Activated CD8-positive, alpha-beta T cell treated with anti-CD3 and anti-CD28 coated beads for 36 hours (primary cell): Measurements from ENCODE around the gene PRODH2. TPM values are rescaled to one million over a fixed set of nuclear protein-coding genes. Genes with fewer than 3 reads are reported as not detected.
"Not testable (repeated sequence)": the region's sequence is repeated elsewhere in the genome, so short reads cannot be mapped to it uniquely, and the experiment has no call there.

Experiments
- ATAC-seq: fragments of 200-7000 bp; cut with Tn5 transposase; one replicate; pipeline ENCODE4 v1.10.0; 2021; ENCODE audit warnings: mild to moderate bottlenecking, moderate library complexity
- CTCF ChIA-PET: fragments of 350-600 bp; sonication (Branson Sonifier 250); formaldehyde crosslinking; loops from one replicate; lab custom pipeline; 2021; ENCODE audit warnings: antibody characterized with exemption; lab: Charles Lee
- POLR2A ChIA-PET: fragments of 350-600 bp; sonication (Branson Sonifier 250); formaldehyde crosslinking; loops from one replicate; lab custom pipeline; 2021; ENCODE audit warnings: antibody characterized with exemption; lab: Charles Lee
- DNase-seq: peaks from one replicate; pipeline ENCODE4 v3.0.0-alpha.2; 2020
- H3K27ac Mint-ChIP-seq: one replicate; pipeline ENCODE4 v1.8.0; 2021; ENCODE audit warnings: mild to moderate bottlenecking, mixed read lengths
- H3K27me3 Mint-ChIP-seq: one replicate; pipeline ENCODE4 v1.8.0; 2021; ENCODE audit warnings: mixed read lengths
- H3K36me3 Mint-ChIP-seq: one replicate; pipeline ENCODE4 v1.8.0; 2021; ENCODE audit warnings: low read depth, mixed read lengths
- H3K4me1 Mint-ChIP-seq: one replicate; pipeline ENCODE4 v1.8.0; 2021; ENCODE audit warnings: low read depth, mixed read lengths
- H3K4me3 Mint-ChIP-seq: one replicate; pipeline ENCODE4 v1.8.0; 2021; ENCODE audit warnings: mild to moderate bottlenecking, moderate library complexity, mixed read lengths
- H3K9me3 Mint-ChIP-seq: one replicate; pipeline ENCODE4 v1.8.0; 2021; ENCODE audit warnings: mixed read lengths
- CTCF ChIP-seq: fragments of 200-600 bp; IDR thresholded peaks from one replicate; pipeline ENCODE4 v1.8.0; 2022; ENCODE audit warnings: antibody characterized with exemption, mild to moderate bottlenecking
- intact Hi-C: fragments of 100-400 bp; cut with micrococcal nuclease; formaldehyde crosslinking; loops from one replicate; pipeline ENCODE4 v1.10.0; 2022
- total RNA-seq, 2 experiments: library from RNA; stranded (reverse); gene quantifications; one replicate each; pipeline ENCODE4 v1.2.3, GENCODE V29; 2021

The PRODH2 gene
- total RNA-seq, 2 experiments from 2014 or later, result not detected

DNA sequence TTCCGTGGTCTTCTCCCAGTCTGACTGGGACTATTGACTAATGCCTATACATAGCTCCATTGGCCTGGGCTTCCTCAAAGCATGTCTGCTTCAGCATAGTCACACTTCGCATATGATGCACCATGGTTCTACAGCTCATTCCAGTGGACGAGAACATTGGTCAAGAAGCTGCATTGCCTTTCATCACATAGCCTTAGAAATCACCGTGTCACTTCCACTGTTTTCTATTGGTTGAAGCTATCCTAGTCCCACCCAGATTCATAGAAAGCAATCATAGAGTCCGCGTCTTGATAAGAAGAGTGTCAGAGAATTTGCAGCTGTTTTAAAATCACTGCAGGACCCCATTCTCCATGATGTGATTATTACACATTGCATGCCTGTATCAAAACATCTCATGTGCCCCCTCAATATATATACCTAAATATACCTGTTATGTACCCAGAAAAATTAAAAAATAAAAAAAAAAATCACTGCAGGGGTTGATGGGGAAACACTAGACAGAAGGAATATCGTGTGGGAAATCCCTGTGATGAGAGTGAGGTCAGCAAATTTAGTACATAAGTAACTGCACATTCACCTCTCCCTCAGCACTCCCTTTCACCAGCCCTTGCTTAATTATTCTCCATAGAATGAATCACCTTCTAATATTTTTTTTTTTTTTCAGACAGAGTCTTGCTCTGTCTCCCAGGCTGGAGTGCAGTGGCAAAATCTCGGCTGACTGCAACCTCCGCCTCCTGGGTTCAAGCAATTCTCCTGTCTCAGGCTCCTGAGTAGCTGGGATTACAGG, 39.4 kb downstream of the PRODH2 start:
- Mint-ChIP-seq H3K4me3 (no peak overlapping the region), H3K9me3 (no peaks in the 10 kb centered on the region), H3K4me1 (peaks cover 10% of the 10 kb centered on the region), H3K27ac (no peak overlapping the region), H3K27me3 (no peaks in the 10 kb centered on the region), H3K36me3 (peaks cover 7% of the 10 kb centered on the region)
- ATAC-seq (no peak), DNase-seq (no peak)
- POLR2A ChIA-PET, result interaction anchor here (0.5 to 1.2 kb wide), 7 partner anchors 11 to 1556 kb away, joined by 3 to 5 read pairs (median 3); partner anchors contain the start of genes PSENEN and U2AF1L4
- intact Hi-C loops, result no loop called here
- no peak for TF ChIP-seq CTCF
- CTCF ChIA-PET, result interaction anchor here (1.0 kb wide), 1 partner anchor 158 kb away, joined by 3 read pairs; no protein-coding TSS in a partner anchor

- H3K4me3 Mint-ChIP-seq, H3K4me1 Mint-ChIP-seq, ATAC-seq, H3K27me3 Mint-ChIP-seq, H3K9me3 Mint-ChIP-seq, DNase-seq, H3K36me3 Mint-ChIP-seq, H3K27ac Mint-ChIP-seq, intact Hi-C loops: not testable (repeated sequence)
- CTCF ChIA-PET, result interaction anchor here (1.0 kb wide), 1 partner anchor 159 kb away, joined by 3 read pairs; no protein-coding TSS in a partner anchor
- POLR2A ChIA-PET, result interaction anchor here (0.5 to 1.2 kb wide), 8 partner anchors 10 to 1555 kb away, joined by 3 to 4 read pairs (median 3); partner anchors contain the start of genes PSENEN and U2AF1L4
These were observed 40.3 kb downstream of the PRODH2 start for GRCh38 chr19:35772362-35772761.

DNA sequence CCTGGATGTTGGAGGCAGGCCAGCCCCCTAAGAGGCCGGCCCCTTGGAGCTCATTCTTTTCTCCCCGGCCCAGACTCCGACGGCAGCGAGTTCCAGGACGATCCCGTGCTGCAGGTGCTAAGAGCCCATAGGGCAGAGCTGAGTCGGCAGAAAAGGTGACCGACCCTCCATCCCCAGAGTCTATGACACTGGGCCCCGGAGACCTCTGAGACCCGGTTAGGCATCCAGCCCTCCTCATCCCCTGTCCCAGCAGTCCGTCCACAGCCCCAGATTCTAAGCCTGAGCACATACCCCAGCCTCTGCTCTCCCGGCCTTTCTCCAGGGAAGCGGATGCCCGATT, 44.6 kb downstream of the PRODH2 start:
- H3K27ac Mint-ChIP-seq, result no peak overlapping the region
- ATAC-seq, result no peak
- intact Hi-C loops, result no loop called here
- no peak for TF ChIP-seq CTCF
- ChIA-PET POLR2A (interaction anchor here (0.8 to 1.1 kb wide), 2 partner anchors 45 to 78 kb away, joined by 3 to 4 read pairs; no protein-coding TSS in a partner anchor), CTCF (no interaction called here)
- H3K9me3 Mint-ChIP-seq, result no peaks in the 10 kb centered on the region
- peaks cover 12% of the 10 kb centered on the region for H3K36me3 Mint-ChIP-seq
- H3K4me1 Mint-ChIP-seq, result no peaks in the 10 kb centered on the region
- no peak overlapping the region for H3K4me3 Mint-ChIP-seq
- DNase-seq, result no peak
- H3K27me3 Mint-ChIP-seq, result no peaks in the 10 kb centered on the region

DNA sequence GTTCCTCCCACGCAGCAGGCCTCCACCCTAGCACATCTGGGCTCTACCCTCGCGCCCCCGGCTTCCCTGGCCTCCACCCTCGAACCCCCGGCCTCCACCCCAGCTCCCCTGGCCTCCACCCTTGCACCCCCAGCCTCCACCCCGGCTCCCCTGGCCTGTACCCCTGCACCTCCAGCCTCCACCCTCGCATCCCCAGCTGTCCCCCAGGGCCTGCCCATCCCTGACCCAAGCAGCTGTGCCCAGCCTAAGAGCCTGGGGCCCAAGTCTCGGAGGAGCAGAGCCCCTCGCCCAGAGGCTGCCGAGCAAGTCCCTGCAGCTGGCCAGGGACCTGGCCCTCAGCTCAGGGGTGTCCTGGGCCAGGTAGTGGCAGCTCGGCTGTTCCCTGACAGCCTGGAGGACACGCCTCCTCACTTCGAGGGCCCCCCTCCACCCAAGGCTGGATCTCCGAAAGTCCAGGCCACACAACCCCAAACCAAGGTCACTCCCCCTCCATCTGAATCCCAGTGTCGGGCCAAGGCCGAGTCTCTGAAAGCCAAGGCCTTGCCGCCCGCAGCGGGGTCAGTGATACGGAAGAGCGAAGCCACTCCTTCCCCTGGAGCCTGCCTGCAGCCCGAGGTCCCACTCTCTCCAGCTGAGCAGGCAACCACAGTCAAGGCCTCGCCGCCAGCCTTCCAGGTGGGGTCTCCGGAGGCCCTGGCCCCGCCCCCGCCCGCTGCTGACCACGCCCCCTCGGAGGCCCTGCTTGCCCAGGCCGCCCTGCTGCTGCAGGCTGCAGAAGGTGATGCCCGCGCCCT, 45.2 kb downstream of the PRODH2 start:
- POLR2A ChIA-PET, result interaction anchor here (0.8 to 1.2 kb wide), 5 partner anchors 10 to 77 kb away, joined by 3 to 5 read pairs (median 3); partner anchors contain the start of genes HSPB6 and PROSER3
- ATAC-seq (no peak), DNase-seq (no peak)
- no peak for TF ChIP-seq CTCF
- Mint-ChIP-seq H3K9me3 (no peaks in the 10 kb centered on the region), H3K27ac (no peak overlapping the region), H3K4me3 (no peak overlapping the region), H3K4me1 (no peaks in the 10 kb centered on the region), H3K36me3 (peaks cover 12% of the 10 kb centered on the region), H3K27me3 (no peaks in the 10 kb centered on the region)
- CTCF ChIA-PET, result no interaction called here
- intact Hi-C loops, result no loop called here

- Mint-ChIP-seq H3K9me3 (no peaks in the 10 kb centered on the region), H3K4me3 (no peak overlapping the region), H3K36me3 (peaks cover 18% of the 10 kb centered on the region), H3K27me3 (no peaks in the 10 kb centered on the region), H3K4me1 (no peaks in the 10 kb centered on the region), H3K27ac (no peak overlapping the region)
- no peak for ATAC-seq
- CTCF ChIA-PET, result no interaction called here
- DNase-seq, result no peak
- intact Hi-C loops, result no loop called here
- POLR2A ChIA-PET, result interaction anchor here (0.9 to 1.5 kb wide), 5 partner anchors 9 to 29 kb away, joined by 3 to 5 read pairs (median 3); partner anchors contain the start of genes HSPB6 and PROSER3
- TF ChIP-seq CTCF, result no peak
These were observed 46.0 kb downstream of the PRODH2 start for GRCh38 chr19:35766571-35767104.
